Stimulated activated CD8-positive, alpha-beta memory T cell treated with anti-CD3 and anti-CD28 coated beads, Interleukin-15, amount 100 ng/mL, for 48 hours (primary cell): ENCODE results near the gene ZNF467.
A peak's percentile ranks its signal among the peaks of the same experiment; 100 is the strongest.

ENCODE experiments used
- DNase-seq, 2 donors: peaks; one replicate each; pipeline ENCODE4 v3.0.0-alpha.2; 2020; ENCODE audit warnings: low read depth in 2 of 2

The ZNF467 gene

DNA sequence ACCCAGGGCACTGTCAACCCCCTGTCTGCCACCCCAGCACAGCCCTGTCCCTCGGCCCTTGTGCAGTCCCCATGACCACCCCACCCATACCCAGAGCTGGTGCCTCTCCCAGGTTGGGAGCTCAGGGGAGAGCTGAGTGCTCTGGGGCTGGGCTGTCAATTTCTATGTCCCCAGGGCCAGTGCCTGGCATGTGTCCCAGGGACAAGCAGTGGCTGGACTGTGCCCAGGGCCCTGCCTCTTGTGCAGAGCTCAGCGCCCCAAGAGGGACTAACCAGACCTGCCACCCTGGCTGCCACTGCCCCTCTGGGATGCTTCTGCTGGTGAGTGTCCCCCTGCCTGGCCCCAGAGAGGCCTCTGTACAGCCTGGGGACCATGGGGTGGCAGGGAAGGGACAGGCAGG lies 35.8 kb upstream of the ZNF467 start:
- DNase-seq: no peak

DNA sequence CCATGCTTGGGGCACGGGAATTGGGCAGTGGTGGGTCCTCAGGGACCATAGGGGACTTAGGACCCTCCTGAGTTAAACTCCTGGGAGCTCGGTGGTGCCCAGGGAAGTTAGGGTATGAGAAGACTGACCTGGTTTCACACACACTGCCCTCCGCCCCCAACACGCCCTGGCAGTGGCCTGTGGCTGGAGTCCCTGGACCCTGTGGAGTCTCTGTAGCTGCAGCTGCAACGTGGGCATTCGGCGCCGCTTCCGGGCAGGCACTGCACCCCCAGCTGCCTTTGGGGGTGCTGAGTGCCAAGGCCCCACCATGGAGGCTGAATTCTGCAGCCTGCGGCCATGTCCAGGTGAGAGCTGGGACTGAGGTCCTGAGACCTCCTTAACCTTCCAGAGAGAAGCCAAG lies 34.9 kb upstream of the ZNF467 start:
- DNase-seq: no peak

DNA sequence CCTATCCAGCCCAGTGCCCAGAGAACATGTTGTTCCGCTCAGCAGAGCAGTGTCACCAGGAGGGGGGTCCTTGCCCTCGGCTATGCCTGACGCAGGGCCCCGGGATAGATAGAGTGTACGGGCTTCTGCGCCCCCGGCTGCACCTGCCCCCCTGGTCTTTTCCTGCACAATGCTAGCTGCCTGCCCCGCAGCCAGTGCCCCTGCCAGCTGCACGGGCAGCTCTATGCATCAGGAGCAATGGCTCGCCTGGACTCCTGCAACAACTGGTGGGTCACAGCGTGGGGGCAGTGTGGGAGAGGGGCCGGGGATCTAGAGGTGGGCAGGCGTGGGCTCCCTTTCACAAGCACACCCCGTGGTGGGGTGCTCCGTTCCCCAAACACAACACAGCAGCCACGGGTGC lies 33.3 kb upstream of the ZNF467 start:
- DNase-seq: no peak

DNA sequence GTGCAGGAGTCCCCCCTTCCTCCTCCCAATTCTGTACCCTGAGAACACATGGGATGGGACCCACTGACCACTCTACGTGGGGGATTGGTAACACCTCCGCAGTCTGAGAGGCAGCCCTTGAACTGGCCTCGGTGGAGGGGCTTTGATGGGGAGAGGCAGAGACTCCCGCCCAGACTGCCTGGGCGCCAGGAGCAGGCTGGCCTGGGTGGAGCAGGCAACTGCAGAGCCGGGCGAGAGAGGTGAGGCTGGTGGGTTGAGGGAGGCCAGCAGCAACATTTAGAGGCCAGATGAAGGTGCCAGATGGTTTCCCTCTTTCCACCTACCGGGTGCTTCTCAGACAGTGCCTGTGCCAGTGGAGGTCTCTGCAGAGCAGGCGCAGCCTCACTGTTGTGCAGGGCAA lies 30.7 kb upstream of the ZNF467 start:
- DNase-seq: no peak

DNA sequence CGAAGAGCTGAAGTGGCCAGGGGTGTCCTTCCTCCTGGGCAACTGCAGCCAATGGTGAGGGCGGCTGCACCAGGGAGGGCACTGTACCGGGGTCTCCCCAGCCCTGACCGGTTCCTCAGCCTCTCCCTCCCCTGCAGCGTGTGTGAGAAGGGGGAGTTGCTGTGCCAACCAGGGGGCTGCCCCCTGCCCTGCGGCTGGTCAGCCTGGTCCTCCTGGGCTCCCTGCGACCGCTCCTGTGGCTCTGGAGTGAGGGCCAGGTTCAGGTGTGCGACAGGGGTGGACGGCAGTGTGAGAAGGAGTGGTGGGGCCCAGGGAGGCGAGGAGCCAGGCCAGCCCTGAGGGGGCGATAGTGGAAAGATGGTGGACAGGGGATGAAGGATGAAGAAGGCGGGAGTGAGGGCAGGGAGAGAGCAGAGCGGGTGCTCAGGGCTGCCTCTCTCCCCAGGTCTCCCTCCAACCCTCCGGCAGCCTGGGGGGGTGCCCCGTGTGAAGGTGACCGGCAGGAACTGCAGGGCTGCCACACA lies 30.2 kb upstream of the ZNF467 start:
- no peak for DNase-seq

DNA sequence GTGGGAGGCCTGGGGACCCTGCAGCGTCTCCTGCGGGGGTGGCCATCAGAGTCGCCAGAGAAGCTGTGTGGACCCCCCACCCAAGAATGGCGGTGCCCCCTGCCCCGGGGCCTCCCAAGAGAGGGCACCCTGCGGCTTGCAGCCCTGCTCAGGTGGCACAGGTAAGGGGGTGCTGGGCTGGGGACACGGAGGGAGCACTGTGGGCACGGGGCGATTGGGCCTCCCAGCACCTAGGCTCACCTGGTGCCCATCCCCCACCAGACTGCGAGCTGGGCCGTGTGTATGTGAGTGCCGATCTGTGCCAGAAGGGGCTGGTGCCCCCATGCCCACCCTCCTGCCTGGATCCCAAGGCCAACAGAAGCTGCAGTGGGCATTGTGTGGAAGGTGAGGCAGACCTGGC lies 29.6 kb upstream of the ZNF467 start:
- no peak for DNase-seq

DNA sequence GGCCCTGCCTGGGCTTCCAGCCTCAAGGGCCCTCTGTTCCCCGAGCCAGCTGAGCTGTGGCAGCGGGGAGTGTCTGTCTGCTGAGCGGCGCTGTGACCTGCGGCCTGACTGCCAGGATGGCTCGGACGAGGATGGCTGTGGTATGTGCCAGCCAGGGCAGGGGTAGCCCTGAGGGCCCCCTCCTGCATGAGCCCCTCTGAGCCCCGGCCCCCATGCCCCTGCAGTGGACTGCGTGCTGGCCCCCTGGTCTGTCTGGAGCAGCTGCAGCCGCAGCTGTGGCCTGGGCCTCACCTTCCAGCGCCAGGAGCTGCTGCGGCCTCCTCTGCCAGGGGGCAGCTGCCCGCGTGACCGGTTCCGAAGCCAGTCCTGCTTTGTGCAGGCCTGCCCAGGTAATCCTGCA lies 28.4 kb upstream of the ZNF467 start:
- no peak for DNase-seq

DNA sequence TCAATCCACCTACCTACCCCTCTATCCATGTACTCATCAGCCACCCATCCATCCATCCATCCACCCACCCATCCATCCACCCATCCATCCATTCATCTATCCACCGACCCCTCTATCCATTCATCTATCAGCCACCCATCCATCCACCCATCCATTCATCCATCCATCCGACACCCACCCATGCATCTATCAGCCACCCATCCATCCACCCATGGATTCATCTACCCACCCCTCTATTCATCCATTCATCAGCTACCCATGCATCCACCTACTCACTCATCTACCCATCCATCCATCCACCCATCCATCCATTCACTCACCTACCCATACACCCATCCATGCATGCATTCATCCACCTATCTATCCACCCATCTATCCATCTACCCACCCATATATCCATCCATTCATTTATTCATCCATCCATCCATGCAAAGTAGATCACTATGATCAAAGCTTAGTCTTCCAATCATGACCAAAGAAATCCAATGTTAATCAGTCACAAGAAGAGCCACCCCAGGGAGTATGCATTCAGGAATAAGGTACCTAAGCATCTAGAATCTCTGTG lies 27.7 kb upstream of the ZNF467 start:
- DNase-seq: no peak

DNA sequence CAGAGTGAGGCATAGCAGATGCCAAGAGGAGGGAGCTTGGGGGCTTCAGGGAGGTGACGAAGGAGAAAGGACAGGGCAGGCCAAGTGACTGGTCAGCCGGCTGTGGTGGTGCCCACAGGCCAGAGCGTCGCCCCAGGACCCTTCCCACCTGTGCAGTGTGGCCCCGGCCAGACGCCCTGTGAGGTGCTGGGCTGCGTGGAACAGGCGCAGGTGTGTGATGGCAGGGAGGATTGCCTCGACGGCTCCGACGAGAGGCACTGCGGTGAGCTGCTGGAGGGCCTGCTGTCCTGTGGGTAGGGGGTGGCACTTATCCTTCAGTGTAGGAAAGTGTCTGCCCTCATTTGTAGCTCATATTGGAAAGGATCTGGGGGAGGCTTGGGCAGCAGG lies 26.8 kb upstream of the ZNF467 start:
- DNase-seq: no peak

DNA sequence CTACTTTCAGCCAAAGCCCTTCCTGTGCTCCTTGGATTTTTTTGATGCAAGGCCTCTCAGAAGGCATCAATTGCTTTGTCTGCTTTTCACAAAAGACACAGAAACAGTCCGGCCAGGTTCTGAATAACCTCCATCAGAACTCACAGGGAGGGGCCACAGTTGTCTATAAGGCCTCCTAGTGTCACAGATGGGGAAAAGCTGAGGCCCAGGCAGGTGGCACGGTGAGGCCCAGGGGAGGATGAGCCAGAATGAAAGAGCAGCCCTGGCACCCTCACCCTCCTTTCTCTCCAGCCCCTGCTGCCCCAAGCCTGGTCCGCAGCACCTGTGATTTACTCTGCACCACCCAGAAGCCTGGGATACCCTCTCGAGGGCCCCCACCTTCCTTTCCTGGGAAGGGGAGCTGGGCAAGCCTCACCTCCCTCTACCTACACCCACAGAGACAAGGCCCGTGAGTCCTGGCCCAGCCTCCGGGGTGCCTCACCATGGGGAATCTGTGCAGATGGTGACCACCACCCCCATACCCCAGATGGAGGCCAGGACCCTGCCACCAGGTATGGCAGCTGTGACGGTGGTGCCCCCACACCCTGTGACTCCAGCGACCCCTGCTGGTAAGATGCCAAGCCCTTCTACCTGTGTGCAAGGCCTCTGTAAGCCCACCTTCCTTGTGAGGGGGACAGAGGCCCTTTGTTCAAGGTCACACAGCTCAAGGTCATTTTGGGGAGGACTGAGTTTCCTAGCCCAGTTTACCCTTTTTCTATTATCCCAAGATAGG lies 26.2 kb upstream of the ZNF467 start:
- DNase-seq: peak in 1 of 2 donors; percentile 12

DNA sequence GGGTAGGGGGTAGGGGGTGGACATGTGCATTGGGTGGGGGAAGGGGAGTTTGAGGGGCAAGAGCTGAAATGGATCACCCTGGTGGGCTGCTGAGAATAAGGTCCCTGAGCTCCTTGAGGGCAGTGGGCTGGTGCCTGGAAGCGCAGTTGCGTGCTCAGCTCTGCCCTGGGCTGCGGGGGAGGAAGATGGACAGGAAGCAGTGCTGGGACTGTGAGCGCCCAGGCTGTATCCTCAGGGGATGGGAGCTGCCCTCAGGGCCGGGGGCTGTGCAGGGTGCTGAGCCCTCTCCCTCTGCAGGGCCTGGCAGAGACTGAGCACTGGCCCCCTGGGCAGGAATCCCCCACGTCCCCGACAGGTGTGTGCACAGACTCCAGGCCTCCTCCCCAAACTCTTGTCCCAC lies 24.4 kb upstream of the ZNF467 start:
- no peak for DNase-seq

DNA sequence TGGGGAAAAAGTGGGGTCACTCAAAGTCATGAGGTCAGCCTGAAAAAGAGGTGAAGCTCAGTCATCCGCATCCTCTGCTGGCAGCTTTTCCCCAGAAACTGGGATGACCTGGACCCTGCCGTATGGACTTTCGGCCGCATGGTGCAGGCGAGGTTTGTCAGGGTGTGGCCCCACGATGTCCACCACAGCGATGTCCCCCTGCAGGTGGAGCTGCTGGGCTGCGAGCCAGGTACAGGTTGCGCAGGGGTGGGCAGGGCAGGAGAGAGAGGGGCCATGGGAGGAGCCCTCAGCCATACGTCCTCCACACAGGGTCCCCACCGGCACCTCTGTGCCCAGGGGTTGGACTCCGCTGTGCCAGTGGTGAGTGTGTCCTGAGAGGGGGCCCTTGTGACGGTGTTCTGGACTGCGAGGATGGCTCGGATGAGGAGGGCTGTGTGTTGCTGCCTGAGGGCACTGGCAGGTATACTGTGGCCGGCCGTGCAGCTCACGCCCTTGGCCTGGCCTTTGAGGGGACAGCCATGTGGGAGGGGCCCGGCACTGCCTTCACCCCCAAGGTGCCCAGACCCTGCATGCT lies 23.0 kb upstream of the ZNF467 start:
- DNase-seq: no peak

DNA sequence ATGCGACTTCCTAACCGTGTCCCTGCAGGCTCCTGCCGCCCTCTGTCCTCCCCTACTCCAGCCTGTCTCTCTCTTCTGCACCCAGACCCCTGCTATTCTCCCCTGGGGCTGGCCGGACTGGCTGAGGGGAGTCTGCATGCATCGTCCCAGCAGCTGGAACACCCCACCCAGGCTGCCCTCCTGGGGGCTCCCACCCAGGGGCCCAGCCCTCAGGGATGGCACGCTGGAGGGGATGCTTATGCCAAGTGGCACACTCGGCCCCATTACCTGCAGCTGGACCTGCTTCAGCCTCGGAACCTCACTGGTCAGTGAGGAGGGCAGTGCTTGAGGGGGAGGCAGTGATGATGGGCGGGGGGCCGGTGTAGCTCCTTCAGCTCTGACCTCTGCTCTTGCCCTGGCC lies 21.7 kb upstream of the ZNF467 start:
- no peak for DNase-seq

DNA sequence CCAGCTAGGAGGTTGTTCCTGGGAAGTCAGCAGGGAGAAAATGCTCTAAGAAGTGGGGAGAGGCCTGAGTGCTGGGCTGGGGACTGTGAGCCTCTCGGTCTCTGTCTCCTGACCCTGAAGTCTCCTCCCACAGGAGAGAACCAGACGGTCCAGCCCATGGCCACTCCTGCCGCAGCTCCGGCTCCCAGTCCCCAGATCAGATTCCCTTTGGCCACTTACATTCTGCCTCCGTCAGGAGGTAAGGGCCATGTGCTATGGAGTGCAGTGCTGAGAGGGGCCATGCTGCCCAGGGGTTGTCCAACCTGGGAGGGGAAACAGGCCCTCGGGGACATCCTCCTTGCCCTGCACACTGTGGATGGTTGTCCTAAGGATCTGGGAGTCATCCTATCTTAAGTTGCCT lies 21.3 kb upstream of the ZNF467 start:
- DNase-seq: no peak

DNA sequence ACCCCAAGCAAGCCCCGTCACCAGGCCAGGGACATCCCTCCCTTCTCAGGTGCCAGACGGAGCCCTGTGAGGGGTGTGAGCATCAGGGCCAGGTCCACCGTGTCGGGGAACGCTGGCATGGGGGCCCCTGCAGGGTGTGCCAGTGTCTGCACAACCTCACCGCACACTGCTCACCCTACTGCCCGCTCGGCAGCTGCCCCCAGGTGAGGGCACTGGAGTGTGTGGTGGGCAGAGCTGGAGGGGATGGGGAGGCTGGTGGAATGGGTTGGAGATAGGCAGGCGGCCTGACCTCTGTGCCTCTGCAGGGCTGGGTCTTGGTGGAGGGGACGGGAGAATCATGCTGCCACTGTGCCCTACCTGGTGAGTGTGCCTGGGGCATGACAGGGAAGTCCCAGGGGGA lies 19.9 kb upstream of the ZNF467 start:
- DNase-seq: no peak

DNA sequence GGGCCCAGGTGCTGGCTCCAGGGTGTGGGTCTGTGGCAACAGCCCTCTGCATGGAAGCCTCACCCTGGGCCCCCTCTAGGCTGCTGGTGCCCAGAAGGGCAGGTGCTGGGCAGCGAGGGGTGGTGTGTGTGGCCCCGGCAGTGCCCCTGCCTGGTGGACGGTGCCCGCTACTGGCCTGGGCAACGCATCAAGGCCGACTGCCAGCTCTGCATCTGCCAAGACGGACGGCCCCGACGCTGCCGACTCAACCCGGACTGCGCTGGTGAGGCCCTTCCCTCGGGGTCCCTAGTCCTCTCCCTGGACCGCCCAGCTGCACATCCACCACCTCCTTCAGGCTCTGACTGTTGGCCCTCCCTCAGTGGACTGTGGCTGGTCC lies 18.8 kb upstream of the ZNF467 start:
- no peak for DNase-seq

DNA sequence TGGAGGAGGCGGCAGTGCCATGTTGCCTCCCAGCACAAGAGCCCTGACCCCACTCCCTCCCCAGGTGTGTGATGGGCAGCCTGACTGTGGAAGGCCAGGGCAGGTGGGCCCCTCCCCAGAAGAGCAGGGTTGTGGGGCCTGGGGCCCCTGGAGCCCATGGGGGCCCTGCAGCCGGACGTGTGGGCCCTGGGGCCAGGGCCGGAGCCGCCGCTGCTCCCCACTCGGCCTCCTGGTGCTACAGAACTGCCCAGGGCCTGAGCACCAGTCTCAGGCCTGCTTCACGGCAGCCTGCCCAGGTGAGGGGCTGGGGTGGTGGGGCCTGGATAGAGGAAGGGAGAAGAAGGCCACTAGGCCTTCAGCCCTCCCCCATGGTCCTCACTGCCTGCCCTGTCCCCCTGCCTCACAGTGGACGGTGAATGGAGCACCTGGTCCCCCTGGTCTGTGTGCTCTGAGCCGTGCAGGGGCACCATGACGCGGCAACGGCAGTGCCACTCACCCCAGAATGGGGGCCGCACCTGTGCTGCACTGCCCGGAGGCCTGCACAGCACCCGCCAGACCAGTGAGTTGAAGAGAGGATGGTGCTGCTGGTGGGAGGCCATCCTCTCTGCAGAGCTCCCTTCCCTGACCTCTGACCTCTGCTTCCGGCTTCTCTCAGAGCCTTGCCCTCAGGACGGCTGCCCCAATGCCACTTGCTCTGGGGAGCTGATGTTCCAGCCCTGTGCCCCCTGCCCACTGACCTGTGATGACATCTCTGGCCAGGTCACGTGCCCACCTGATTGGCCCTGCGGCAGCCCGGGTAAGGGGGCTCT lies 18.2 kb upstream of the ZNF467 start:
- DNase-seq: no peak

DNA sequence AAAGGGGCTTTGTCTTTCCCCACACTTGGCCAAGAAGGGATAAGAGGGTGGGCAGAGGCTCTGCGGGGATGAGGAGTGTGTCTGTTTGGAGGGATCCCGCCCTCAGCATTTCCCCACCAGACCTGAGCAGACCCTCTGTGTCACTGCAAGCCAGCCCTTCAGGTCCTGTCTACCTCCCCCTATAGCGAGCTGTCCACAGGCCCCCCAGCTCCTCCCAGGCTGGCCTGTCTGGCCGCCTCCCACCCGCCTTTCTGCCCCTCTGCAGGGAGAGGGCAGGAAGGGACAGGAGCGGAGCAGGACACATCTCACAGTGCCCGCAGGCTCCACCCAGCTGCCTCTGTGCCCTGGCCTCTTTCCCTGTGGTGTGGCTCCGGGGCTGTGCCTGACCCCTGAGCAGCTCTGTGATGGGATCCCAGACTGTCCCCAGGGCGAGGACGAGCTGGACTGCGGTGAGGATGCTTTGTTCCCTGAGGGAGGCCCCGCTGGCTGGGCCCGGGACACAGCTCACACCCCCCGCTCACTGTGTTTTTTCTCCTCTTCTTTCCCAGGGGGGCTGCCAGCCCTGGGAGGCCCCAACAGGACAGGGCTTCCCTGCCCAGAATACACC lies 17.5 kb upstream of the ZNF467 start:
- DNase-seq: no peak

DNA sequence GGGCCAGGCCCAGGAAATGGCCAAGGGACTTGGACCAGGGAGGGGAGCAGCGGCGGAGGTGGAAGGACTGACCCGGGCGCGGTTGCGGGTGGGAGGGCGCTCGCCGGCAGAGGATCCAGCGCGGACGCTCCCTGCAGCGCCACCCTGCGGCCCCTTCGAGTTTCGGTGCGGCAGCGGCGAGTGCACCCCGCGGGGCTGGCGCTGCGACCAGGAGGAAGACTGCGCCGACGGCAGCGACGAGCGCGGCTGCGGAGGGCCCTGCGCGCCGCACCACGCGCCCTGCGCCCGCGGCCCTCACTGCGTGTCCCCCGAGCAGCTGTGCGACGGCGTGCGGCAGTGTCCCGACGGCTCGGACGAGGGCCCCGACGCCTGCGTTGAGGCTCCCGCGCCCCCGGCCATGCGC lies 16.8 kb upstream of the ZNF467 start:
- DNase-seq: peak in 1 of 2 donors; percentile 45

DNA sequence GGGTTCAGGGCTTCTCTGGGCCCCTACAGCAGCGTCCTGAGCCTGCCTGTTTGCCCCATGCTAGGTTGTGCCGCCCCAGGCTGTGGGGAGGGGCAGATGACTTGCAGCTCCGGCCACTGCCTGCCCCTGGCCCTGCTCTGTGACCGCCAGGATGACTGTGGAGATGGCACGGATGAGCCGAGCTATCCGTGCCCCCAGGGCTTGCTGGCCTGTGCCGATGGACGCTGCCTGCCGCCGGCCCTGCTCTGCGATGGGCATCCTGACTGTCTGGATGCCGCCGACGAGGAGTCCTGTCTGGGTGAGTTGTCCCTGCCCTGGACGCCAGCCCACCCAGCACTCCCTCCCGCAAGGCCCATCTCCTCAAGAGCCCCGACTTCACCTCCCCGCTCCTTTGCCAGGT lies 15.7 kb upstream of the ZNF467 start:
- DNase-seq: no peak

DNA sequence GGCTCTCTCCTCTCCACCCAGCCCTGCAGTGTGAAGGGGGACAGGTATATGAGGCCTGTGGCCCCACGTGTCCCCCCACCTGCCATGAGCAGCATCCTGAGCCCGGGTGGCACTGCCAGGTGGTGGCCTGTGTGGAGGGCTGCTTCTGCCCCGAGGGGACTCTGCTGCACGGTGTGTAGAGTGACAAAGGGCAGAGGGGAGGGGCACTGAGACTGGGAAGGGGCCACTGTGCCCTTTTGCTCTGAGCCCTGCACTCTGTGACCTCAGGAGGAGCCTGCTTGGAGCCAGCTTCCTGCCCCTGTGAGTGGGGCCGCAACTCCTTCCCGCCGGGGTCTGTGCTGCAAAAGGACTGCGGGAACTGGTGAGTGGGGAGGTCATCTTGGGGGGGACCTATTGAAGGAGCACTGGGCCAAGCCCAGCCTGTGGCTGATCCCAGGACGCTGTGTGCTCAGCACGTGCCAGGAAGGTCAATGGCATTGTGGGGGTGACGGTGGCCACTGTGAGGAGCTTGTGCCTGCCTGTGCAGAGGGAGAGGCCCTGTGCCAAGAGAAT lies 15.0 kb upstream of the ZNF467 start:
- DNase-seq: no peak
